Measurements from ENCODE around the gene ALPK1.

DNA sequence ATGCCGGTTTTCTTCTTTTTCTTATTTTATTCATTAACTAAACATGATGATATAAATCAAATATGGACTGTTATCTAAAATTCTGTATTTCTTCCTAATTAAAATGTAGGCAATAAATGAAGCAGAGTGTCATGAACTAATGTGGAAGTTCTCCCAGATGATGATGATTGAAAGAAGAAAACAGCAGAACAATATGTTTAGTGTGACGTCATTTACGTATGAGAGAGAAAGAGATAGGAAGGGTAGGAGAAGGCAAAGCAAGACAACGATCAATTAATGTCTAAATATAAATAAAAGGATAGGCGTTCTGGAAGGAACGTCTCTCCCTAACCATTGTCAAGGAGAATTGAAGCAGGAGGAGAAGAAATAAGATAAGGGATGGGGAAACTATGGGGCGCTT lies 113.6 kb downstream of the ALPK1 start:
- TF ChIP-seq, protein P1, sequence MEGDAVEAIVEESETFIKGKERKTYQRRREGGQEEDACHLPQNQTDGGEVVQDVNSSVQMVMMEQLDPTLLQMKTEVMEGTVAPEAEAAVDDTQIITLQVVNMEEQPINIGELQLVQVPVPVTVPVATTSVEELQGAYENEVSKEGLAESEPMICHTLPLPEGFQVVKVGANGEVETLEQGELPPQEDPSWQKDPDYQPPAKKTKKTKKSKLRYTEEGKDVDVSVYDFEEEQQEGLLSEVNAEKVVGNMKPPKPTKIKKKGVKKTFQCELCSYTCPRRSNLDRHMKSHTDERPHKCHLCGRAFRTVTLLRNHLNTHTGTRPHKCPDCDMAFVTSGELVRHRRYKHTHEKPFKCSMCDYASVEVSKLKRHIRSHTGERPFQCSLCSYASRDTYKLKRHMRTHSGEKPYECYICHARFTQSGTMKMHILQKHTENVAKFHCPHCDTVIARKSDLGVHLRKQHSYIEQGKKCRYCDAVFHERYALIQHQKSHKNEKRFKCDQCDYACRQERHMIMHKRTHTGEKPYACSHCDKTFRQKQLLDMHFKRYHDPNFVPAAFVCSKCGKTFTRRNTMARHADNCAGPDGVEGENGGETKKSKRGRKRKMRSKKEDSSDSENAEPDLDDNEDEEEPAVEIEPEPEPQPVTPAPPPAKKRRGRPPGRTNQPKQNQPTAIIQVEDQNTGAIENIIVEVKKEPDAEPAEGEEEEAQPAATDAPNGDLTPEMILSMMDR (IDR thresholded peaks at IDR 0.05; ENCODE audit: poor library complexity, severe bottlenecking): no peak
- TF ChIP-seq EZH2 (IDR thresholded peaks at IDR 0.05; ENCODE audit: borderline replicate concordance, insufficient read depth, low read length, poor library complexity, severe bottlenecking) (no peak), POLR2AphosphoS5 (IDR thresholded peaks at IDR 0.05) (no peak)
- TF ChIP-seq, protein P2, sequence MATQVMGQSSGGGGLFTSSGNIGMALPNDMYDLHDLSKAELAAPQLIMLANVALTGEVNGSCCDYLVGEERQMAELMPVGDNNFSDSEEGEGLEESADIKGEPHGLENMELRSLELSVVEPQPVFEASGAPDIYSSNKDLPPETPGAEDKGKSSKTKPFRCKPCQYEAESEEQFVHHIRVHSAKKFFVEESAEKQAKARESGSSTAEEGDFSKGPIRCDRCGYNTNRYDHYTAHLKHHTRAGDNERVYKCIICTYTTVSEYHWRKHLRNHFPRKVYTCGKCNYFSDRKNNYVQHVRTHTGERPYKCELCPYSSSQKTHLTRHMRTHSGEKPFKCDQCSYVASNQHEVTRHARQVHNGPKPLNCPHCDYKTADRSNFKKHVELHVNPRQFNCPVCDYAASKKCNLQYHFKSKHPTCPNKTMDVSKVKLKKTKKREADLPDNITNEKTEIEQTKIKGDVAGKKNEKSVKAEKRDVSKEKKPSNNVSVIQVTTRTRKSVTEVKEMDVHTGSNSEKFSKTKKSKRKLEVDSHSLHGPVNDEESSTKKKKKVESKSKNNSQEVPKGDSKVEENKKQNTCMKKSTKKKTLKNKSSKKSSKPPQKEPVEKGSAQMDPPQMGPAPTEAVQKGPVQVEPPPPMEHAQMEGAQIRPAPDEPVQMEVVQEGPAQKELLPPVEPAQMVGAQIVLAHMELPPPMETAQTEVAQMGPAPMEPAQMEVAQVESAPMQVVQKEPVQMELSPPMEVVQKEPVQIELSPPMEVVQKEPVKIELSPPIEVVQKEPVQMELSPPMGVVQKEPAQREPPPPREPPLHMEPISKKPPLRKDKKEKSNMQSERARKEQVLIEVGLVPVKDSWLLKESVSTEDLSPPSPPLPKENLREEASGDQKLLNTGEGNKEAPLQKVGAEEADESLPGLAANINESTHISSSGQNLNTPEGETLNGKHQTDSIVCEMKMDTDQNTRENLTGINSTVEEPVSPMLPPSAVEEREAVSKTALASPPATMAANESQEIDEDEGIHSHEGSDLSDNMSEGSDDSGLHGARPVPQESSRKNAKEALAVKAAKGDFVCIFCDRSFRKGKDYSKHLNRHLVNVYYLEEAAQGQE (IDR thresholded peaks at IDR 0.05; ENCODE audit: borderline replicate concordance): no peak

All from neural cell (in vitro differentiated cells).